GM19438 (cell line): Measurements from ENCODE around the gene LHX8.
"Not testable (repeated sequence)": the region's sequence is repeated elsewhere in the genome, so short reads cannot be mapped to it uniquely, and the experiment has no call there.

ENCODE experiments used
- ATAC-seq: cut with Tn5 transposase; IDR thresholded peaks from one replicate; pipeline ENCODE4 v1.9.1; 2021; ENCODE audit warnings: low read depth; ENCODE audit not compliant: unreplicated experiment

LHX8 gene

DNA sequence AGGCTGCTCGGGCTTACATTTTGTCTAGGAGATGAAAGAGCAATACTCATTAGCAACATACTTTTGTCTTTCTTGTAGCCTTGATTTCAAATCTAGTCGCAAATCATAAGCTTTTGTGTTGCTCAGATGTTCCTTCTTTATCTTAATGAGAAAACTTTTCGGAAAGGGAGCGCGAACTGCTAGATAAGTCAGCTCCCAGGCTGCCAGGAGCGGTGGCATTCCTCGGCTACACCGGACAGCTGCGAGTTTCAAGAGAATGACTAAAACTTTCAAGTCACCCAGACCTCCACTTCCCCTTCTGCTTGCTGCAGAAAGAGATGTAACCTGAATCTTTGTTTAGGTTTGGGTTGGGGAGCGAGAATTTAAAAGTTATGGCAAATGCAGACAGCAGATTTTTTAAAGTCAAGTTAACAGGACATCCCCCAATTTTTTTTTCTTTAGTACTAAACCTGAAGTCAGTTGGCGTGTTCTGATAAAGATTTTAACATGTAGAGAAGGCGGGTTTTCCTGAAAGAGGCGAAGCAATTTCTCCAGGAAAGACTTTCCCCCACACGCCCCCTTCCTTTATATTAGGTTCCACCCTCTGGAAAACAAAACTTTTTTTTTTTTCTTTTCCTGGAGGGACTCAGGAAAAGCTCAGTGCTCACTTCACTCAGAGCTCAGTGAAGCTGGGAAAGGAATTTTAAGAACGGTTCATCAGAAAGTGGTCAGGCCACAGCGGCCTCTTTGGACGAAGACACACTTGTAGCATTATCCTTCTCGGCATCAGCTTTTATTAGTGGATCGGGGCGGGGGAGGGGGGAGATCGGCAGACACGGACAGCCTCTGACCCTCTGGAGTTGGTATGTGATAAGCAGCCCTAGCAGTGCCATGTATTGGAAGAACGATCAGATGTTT, at the start of gene LHX8:
Gene LHX8, plus strand, starts transcription at position 639 of the 897 bp plus-strand sequence. CDS start 2,227 bp downstream, outside the sequence.
- ATAC-seq, result no peak

DNA sequence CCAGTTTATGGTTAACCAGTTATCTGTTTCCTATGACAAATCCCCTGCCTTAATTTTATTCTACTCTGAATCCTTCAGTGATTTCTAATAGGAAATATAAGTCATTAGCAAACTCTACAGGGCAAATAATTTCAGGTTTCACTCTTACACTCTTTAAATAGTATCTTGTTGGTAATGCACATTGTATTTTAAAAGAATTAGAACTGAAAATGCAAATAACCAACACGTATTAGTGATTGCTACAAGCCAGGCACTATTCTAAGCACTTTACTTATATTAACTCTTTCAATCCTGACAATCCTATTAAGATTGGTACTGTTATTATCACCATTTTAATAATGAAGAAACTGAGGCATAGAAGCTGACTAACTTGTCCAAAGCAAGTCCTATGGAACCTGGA, 48.3 kb upstream of the LHX8 start:
- ATAC-seq, result no peak

- no peak for ATAC-seq
These were observed 46.9 kb upstream of the LHX8 start for GRCh38 chr1:75087278-75087677.

DNA sequence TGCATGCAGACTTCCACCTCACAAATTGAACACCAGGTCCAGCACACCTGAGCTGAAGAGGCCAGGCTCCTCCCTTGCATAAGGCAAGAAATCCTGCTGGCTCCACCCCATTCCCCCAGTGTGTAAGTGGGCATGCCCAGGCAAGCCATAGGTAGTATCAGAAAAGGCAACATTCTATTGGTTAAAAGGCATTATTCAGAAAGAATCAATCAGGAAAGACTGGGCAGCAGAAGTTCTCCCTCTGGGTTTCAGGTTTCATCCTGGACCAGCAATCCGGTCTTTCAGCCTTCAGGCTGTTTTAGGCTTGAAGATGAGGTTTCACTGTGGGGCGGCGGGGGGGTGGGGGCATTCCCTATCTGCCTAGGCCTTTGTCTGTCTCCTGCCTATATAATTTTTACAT, 42.0 kb upstream of the LHX8 start:
- ATAC-seq, result no peak

DNA sequence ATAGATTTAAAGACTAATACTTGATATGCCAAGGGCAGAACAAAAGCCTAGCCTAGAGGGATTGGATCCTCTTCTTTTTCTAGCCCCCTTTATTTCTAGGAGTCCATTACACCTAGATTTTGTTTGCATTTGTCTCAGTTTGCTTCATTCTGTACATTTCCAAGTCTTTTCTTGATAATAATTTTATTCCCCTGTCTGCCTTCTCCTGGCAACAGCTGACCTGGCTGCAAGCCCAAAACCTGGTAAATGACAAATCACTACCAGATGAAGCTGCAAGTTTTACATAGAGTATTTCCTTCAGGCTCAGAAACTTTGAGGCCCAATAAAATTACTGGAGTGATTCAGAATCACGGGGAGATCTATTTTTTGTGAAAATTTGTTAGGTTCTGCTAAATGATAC, 36.5 kb upstream of the LHX8 start:
- ATAC-seq, result no peak

DNA sequence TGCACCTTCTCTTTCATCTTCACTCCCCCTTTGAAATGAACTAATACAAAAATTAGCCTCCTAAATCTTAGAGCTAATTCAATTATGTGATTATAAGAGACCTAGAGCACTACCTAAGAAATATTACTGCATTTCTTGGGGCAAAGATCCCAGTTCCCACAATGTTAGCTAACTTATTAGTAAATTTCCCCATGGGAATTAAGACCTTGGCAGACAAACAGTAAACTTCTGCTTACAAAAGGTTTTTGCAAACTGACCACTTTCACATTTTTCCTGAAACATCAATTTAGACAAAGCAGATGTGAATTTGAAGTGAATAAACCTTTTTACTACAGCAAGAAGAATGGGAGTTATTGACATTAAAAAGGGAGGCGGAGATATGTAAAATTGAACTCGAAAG, 34.6 kb upstream of the LHX8 start:
- no peak for ATAC-seq

- no peak for ATAC-seq
These were observed 33.6 kb upstream of the LHX8 start for GRCh38 chr1:75100481-75101092.

- not testable (repeated sequence) for ATAC-seq
These were observed 21.7 kb upstream of the LHX8 start for GRCh38 chr1:75112362-75112951.

DNA sequence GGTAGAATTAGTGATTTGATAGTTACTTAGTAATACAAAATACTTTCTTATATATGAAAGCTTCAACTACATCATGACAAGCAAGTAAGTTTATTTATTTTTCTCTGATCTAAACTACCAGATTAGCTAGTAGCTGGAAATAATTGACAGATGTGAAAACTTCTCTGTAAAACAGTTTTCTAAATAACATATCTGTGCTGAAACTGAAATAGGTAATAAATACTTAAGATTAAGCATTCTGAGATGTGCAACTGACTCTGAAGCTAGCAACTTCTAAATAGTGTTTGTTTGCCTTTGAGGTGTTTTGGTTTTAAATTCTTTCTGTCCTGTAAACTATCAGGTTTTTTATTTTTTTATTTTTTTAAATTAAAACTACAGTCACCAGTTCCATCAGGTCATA, 18.5 kb upstream of the LHX8 start:
- no peak for ATAC-seq

DNA sequence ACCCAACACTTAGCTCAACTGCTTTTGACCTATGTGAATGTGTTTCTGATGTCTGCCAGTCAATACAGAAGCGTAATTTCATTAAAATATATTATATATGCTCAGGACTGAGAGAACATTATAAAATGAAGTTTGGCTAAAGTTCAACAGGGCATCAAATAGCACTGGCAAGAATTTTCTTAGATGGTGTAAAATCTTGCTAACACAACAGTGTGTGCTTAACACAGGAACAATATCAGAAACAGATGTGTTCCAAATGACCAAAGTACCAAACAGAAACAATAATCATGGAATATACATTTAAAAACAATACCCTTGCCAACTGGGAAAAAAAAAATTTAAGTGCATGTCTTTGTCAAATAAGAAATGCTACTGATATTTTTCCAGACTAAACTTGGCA, 10.4 kb upstream of the LHX8 start:
- no peak for ATAC-seq

DNA sequence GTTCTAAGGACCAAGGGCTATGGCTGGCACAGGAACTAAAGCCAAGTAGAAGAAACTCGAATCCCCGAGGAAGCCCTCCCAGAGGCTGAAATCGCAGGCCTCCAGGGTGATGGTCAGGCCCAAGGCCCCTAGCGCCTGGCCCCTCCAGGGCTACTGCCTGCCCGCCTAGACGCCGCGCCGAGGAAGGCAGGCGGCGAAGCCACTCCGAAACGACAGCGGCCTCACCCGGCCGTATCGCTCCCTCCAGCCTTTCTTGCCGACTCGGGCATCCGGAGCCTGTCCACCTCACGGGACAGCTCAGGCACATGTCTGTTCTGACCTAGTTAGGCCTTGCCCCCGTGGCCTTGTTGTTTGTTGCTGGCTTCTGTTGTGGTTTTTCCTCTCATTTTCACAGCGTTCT, 9.7 kb upstream of the LHX8 start:
- ATAC-seq, result no peak

- no peak for ATAC-seq
These were observed 8.9 kb upstream of the LHX8 start for GRCh38 chr1:75125161-75125726.

DNA sequence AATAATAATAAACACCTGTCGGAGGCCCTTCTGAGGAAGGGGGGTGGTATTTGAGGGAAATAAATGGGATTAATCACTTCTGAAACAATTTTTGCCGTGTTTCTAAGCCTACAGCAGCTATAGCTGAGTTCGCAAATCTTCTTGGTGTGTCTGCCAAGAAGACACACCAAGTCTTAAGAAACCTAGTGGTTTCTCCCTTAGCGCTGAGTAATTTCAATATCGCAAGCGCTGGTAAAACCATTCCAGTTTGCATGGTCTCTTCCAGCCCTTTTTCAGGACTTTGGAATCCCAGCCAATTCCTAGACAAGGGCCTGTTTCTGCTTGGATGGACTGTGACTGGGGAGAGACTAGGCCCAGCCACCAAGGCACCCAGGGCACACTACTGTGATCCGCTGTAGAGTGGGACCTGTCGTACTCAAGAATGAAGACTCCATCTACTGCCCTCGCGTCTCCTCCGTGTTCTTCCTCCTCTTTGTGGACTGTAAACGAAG, 7.5 kb upstream of the LHX8 start:
- ATAC-seq, result no peak

DNA sequence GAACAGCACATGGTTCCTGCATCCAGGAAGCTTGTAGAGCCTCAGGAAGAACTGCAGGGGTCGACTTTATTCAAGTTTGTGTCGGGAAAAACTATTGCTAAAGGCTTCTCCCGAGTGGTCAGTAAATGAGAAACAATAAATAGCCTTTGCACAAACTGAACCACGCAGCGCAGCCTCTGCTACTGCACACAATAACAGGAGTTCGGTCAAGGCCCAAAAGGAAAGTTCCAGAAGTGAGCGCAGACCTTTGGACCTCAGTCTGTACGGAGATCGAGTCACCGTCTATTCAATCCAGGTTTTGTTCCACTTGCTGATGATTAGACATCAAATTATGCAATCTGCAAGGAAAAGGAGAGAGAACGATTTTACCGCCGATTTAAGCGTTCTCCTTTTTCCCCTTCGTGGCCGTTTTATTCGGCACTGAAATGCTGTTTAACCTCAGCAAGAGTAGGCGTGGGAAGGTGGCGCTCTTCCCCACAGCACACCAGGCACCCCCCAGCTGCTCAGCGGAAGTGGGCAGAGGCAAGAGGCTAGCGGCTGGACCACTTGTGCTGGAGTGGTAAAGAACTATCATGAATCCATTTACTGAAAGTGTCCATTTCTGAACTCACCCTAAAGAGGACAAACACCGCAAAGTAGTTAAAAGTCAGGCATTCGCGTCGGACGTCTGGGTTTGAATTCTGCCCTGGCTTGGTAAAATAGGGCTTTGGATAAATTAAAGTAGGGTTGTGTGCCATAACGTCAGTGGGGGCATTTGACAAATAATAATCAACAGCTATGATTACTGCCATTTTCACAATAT, 6.1 kb upstream of the LHX8 start:
- ATAC-seq, result no peak

- no peak for ATAC-seq
These were observed 4.6 kb upstream of the LHX8 start for GRCh38 chr1:75129660-75129982.

DNA sequence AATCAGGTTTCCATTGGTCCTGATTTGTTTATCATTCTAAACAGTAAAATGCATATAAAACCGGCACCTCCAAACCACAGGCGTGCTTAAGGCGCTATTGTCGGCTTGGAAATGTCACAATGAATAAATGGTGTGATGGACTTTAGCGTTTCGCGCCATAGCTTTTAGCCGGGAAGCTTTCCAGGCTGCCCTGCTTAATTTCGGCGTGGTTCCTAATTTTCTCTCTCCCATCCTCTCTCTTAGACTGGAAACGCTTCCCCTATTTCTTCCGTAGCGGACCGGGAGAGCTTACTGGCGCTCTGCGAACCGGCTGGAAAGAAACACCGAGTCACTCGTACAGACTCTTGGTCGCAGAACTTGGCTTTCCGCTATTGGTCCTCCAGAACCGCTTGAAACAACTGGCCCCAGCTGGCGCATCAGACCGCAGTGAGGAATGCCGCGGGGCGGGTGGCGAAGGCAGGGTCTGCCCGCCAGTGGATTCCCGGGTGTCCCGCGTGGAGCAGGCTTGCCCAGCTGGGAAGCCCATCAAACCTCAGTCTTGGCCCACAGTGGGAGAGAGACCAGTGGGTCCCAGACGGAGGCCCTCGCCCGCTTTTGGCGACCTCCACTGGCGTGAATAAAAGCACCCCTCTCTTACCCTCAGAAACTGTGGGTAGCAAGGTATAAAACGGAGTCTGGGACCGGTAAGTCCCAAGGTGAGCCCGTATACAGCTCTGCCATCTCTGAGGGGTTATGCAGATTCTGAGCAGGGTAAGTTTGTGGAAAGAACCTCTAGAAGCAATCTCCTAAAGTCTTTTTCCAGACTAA, 4.0 kb upstream of the LHX8 start:
- ATAC-seq, result no peak

DNA sequence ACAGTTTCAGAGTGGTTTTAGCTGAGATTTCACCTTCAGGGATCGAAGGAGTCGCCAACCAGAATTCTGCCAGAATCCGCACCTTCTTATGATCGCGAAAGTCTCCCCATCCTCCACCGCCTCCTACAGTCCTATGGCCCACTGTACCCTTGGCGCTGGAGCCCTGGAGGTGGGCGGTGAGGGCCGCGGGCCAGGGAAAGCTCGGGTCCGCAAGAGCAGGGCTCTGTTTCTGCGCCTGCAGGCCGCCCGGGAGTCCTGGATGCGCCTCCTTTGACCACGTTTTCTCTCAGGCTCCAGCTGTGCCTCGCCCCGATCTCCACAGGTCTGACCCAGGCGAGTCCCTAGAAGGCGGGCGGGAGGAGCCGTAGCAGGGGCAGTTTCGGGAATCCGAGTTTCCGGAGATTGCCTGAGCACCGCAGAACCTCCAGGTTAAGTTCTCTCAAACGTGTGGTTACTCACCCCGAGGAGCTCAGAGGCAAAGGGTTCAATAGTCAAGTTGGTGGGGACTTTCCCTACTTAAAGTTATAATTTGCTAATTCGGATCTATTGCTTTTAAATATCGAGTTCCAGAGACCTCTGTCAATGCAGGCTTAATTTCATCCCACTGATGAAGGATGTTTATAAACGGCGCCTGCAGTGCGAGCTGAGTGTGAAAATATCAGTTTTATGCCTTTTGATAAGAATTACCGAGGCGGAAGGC, 3.2 kb upstream of the LHX8 start:
- ATAC-seq, result no peak

DNA sequence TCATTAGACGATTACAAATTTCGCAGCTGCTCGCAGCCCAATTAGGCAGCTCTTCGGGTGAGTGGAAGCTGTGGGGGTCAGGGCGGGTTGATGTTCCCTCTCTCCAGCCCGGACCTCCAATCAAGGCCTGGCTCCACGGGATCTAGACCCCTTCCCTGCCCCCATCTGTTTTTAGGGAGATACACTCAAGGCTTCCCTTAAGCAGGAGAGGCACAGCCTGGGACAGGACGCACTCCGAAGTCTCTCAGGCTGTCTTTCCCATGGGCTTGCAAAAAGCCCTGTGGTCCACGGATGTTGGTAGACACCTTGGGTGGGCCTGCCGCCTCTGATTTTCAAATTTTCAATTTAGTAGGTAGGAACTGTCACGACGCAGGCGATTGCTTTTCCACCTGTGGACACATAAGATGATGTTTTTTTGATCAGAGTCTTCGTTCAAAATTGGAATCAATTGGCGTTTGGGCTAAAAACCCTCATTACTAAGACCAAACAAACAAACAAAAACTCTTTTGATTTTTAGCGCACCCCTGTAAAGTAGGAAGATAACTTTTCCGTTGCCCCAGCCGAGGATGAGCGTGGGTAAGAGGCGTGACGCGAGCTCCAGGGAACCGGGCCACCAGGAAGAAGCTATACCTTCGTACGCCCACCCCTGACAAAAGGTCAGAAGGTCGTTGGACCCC, 2.5 kb upstream of the LHX8 start:
- no peak for ATAC-seq
